ENCODE measurements around the gene TMPRSS6. TPM values are rescaled to one million over a fixed set of nuclear protein-coding genes. Genes with fewer than 3 reads are reported as not detected.

TMPRSS6 gene
- total RNA-seq, 1 donor: not detected

DNA sequence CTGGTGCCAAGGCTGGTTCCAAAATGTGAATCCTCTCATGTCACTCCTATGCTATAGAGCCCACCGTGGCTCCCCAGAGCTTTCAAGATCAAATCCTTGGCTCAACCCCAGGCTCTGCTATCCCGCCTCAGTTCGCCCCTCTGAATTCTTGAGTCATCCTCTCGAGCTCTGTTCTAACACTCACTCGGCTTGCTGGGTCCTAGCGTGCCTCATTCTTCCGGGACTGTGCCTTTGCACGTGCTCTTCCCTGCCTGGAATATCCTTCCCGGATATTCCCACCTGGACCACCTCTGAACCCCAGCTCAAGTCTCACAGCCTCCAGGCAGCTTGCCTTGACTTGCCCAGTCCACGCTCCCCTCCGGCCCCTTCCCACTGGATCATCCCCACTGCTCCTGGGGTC lies 45.0 kb downstream of the TMPRSS6 start:
- H3K27ac ChIP-seq (ENCODE audit: low read depth, low read length): no peak overlapping the region
- H3K9me3 ChIP-seq (ENCODE audit: low read depth, low read length): no peaks in the 10 kb centered on the region
- H3K4me2 ChIP-seq (ENCODE audit: insufficient read depth, low read length): no peak overlapping the region
- H2AFZ ChIP-seq (ENCODE audit: low read length): no peak overlapping the region
- no peak overlapping the region for H3K4me3 ChIP-seq (ENCODE audit: insufficient read depth, low read length)
- DNase-seq (ENCODE audit: insufficient read length, low spot score, missing footprints): no peak
- TF ChIP-seq, protein P1, sequence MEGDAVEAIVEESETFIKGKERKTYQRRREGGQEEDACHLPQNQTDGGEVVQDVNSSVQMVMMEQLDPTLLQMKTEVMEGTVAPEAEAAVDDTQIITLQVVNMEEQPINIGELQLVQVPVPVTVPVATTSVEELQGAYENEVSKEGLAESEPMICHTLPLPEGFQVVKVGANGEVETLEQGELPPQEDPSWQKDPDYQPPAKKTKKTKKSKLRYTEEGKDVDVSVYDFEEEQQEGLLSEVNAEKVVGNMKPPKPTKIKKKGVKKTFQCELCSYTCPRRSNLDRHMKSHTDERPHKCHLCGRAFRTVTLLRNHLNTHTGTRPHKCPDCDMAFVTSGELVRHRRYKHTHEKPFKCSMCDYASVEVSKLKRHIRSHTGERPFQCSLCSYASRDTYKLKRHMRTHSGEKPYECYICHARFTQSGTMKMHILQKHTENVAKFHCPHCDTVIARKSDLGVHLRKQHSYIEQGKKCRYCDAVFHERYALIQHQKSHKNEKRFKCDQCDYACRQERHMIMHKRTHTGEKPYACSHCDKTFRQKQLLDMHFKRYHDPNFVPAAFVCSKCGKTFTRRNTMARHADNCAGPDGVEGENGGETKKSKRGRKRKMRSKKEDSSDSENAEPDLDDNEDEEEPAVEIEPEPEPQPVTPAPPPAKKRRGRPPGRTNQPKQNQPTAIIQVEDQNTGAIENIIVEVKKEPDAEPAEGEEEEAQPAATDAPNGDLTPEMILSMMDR (IDR thresholded peaks at IDR 0.05; ENCODE audit: extremely low read depth, low read depth, low read length): no peak
- H3K4me1 ChIP-seq (ENCODE audit: insufficient read depth, low read length): no peaks in the 10 kb centered on the region
- peaks cover 3% of the 10 kb centered on the region for H4K20me1 ChIP-seq (ENCODE audit: insufficient read depth, low read length)
- no peaks in the 10 kb centered on the region for H3K36me3 ChIP-seq (ENCODE audit: insufficient read depth, low read length)
- peaks cover 19% of the 10 kb centered on the region for H3K27me3 ChIP-seq (ENCODE audit: insufficient read depth, low read length)
- no peaks in the 10 kb centered on the region for H3K79me2 ChIP-seq (ENCODE audit: insufficient read depth, low read length)

GRCh38 chr22:37063431-37064420 lies 45.8 kb downstream of the TMPRSS6 start:
- Histone ChIP-seq H3K9me3 (ENCODE audit: low read depth, low read length) (no peaks in the 10 kb centered on the region), H2AFZ (ENCODE audit: low read length) (no peak overlapping the region), H4K20me1 (ENCODE audit: insufficient read depth, low read length) (peaks cover 3% of the 10 kb centered on the region), H3K79me2 (ENCODE audit: insufficient read depth, low read length) (no peaks in the 10 kb centered on the region), H3K4me2 (ENCODE audit: insufficient read depth, low read length) (no peak overlapping the region), H3K27ac (ENCODE audit: low read depth, low read length) (no peak overlapping the region), H3K4me3 (ENCODE audit: insufficient read depth, low read length) (no peak overlapping the region), H3K4me1 (ENCODE audit: insufficient read depth, low read length) (no peaks in the 10 kb centered on the region), H3K36me3 (ENCODE audit: insufficient read depth, low read length) (no peaks in the 10 kb centered on the region), H3K27me3 (ENCODE audit: insufficient read depth, low read length) (peaks cover 12% of the 10 kb centered on the region)
- TF ChIP-seq, protein P1 (IDR thresholded peaks at IDR 0.05; ENCODE audit: extremely low read depth, low read depth, low read length): no peak
- peak; percentile 76 for DNase-seq (ENCODE audit: insufficient read length, low spot score, missing footprints)

DNA sequence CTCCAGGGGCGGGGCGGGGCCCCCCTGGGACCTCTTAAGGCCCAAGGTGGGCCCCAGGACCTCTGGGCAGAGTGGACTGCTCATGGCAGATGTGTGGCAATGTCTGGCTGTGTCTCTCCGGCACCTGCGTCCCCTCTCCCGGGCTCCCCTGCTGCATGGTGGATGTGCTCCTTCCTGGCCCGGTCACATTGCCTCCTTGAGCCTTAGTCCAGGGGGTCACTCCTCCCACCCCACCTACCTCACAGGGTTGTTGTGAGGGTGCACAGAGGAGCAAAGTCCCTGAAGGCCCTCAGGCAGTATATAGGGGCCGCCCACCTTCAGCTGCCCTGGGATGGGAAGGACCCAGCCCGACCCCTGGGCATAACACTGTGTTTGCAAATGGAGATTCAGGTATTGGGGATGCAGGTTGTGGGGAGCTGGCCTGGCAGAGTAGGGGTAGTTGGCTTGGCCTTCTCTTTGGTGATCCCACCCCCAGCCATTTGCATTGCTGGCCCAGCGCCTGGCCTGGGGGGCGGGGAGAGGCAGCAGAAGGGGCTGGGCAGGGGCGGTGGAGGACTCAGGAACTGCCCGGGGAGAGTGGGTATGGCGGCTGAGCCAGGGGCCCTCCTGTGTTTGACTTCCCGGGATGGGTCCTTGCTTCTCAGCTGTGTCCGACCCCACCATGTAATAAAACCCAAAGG lies 46.7 kb downstream of the TMPRSS6 start:
- Histone ChIP-seq H3K27me3 (ENCODE audit: insufficient read depth, low read length) (peaks cover 3% of the 10 kb centered on the region), H3K27ac (ENCODE audit: low read depth, low read length) (no peak overlapping the region), H3K79me2 (ENCODE audit: insufficient read depth, low read length) (no peaks in the 10 kb centered on the region), H3K4me1 (ENCODE audit: insufficient read depth, low read length) (no peaks in the 10 kb centered on the region), H3K4me2 (ENCODE audit: insufficient read depth, low read length) (no peak overlapping the region), H3K4me3 (ENCODE audit: insufficient read depth, low read length) (no peak overlapping the region), H4K20me1 (ENCODE audit: insufficient read depth, low read length) (no peaks in the 10 kb centered on the region), H2AFZ (ENCODE audit: low read length) (no peak overlapping the region), H3K9me3 (ENCODE audit: low read depth, low read length) (no peaks in the 10 kb centered on the region), H3K36me3 (ENCODE audit: insufficient read depth, low read length) (no peaks in the 10 kb centered on the region)
- TF ChIP-seq, protein P1 (IDR thresholded peaks at IDR 0.05; ENCODE audit: extremely low read depth, low read depth, low read length): no peak
- DNase-seq (ENCODE audit: insufficient read length, low spot score, missing footprints): no peak

DNA sequence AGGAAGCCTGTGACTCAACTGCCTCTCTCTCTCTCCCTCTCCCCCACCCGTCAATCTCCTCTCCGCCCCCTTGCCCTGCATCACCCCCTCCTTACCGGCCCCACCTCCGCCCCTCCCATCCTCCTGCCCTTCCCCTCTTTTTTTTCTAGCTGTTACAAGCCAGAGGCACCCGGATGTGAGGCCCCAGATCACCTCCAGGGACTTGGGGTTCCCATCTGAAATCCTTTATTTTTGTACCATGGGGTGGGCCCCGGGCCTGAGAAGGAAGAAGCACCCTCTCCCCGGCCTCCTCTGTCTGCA lies 47.2 kb downstream of the TMPRSS6 start:
- no peak overlapping the region for H3K27ac ChIP-seq (ENCODE audit: low read depth, low read length)
- H3K27me3 ChIP-seq (ENCODE audit: insufficient read depth, low read length): no peaks in the 10 kb centered on the region
- H4K20me1 ChIP-seq (ENCODE audit: insufficient read depth, low read length): no peaks in the 10 kb centered on the region
- no peak overlapping the region for H3K4me3 ChIP-seq (ENCODE audit: insufficient read depth, low read length)
- no peak for DNase-seq (ENCODE audit: insufficient read length, low spot score, missing footprints)
- H3K9me3 ChIP-seq (ENCODE audit: low read depth, low read length): no peaks in the 10 kb centered on the region
- H3K79me2 ChIP-seq (ENCODE audit: insufficient read depth, low read length): no peaks in the 10 kb centered on the region
- TF ChIP-seq, protein P1 (IDR thresholded peaks at IDR 0.05; ENCODE audit: extremely low read depth, low read depth, low read length): no peak
- H3K4me2 ChIP-seq (ENCODE audit: insufficient read depth, low read length): no peak overlapping the region
- H2AFZ ChIP-seq (ENCODE audit: low read length): no peak overlapping the region
- no peaks in the 10 kb centered on the region for H3K4me1 ChIP-seq (ENCODE audit: insufficient read depth, low read length)
- no peaks in the 10 kb centered on the region for H3K36me3 ChIP-seq (ENCODE audit: insufficient read depth, low read length)
